ENCODE results near the gene ACE2. TPM values are rescaled to one million over a fixed set of nuclear protein-coding genes. Genes with fewer than 3 reads are reported as not detected.

Gene ACE2
- polyA plus RNA-seq, 3 donors: 51.2 to 58.0 (median 51.7) TPM

GRCh38 chrX:15594371-15594770 is 6.4 kb downstream of the ACE2 start:
- DNase-seq: no peak

GRCh38 chrX:15579778-15580747 is 20.7 kb downstream of the ACE2 start:
- no peak for DNase-seq

DNA sequence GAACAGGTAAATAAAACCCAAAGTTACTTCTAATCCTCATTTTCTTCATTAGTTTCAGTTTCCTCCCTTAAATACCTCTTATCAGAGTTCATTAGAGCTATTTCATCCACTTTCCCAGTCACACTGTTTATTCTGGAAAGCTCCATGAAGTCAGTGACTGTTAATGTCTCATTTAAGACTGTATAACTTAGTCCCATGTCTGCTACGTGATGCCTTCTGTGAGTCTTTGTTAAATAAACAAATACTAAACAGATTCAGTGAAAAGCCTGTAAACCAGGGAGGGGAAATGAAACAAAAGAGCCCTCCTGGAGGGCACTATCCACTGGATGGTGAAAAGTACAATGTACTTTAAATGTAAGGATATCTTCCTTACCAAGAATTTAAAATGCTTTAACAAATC is 24.7 kb downstream of the ACE2 start:
- DNase-seq: no peak

DNA sequence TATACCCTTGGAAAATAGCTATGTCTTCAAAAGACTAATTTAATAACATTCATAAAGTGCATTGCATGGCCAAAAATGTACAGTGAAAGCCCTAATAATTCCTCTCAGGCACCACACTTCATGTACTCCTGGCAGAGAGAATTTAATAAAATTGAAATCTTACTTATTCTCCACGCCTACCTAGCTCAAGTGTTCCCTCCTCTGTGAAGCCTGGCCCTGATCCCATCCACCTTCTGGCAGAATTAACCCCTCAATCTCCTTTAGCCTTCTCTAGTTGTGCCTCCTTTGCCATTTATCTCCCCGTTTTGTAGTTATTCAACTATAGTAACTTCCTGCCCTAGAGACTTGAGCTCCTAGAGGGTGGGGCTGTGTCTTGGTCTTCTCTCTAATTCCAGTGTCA is 26.7 kb downstream of the ACE2 start:
- DNase-seq: no peak

- no peak for DNase-seq
Measured at GRCh38 chrX:15570145-15570544, 30.6 kb downstream of the ACE2 start.

DNA sequence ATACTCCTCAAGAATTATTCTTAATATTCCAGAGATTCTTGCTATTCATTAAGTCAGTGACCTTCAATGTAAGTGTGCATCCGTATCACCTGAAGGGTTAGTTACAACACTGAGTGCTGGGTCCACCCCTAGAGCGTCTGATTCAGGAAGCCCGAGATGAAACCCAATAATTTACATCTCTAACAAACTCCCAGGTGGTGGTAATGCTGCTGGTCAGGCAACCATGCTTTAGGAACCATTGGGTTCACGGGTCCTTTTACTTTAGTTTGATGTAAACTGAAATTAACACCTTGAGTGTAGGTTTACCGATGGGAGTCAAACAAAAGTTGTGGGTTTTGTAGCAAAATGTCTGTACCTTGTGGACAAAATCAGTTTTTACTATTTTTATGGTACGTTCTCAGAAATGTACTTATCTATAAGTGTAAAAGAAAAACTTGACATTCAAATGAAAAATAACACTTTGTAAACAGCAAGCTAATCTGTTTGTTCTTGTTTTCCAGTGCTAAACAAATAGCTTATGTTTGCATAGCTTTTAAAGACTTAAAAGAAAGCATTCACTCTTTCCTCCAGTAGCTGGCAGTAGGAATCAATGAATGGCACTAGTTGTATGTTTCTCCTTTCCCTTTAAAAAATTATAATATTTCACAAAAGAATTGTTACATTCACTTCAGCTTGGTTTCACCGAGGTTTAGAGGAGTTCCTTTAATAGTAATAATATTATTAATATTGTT is 32.7 kb downstream of the ACE2 start:
- DNase-seq: no peak

GRCh38 chrX:15567267-15567666 is 33.5 kb downstream of the ACE2 start:
- no peak for DNase-seq

- no peak for DNase-seq
Measured at GRCh38 chrX:15566244-15566643, 34.5 kb downstream of the ACE2 start.

DNA sequence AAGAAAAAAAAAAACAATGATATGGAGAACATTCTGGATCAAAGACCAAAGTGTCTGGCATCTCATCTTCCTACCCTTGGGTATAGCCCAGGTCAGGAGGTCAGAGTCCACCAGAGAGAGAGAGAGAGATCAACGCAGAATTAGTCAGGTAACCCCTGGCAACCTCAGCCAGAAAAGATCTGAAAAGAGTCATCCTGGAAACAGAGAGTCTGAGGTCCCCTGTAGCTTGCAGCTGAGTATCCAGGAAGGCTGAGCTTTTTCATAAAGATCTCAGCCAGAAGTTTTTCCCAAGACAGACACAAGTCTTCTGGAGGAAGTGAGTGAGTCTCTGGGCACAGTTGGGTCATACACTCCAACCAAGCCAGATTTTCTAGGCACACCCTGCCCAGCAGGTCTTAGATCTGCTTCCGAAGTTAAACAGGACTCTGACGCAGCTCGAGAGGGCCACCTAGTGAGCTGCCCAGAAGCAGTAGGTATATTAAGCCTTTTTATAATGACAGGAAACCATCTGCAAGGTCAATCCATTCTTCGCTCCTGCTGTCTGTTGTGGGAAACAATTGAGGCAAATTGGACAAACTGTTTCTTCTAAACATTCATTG is 35.7 kb downstream of the ACE2 start:
- DNase-seq: peak; percentile 19

- no peak for DNase-seq
Measured at GRCh38 chrX:15563056-15563455, 37.7 kb downstream of the ACE2 start.

DNA sequence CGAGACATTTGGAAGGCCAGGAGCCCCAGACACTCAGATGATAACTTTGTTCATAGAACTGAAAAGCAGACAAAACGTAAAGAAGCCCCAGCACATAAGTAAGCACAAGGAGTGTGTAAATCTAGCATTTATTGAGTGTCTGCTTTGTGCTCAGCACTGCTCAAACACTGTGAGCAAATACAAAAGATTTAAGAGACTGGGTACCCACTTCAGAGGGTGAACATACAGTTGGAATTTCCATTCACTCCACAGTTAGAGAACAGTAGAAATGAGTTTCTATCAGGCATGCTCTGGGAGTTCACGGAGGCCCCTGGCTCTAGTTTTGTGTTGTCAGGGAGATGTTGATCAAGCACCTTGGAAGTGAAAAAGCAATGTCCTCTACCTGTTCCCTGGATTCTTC is 39.8 kb downstream of the ACE2 start:
- no peak for DNase-seq

GRCh38 chrX:15559227-15559626 is 41.5 kb downstream of the ACE2 start:
- no peak for DNase-seq

GRCh38 chrX:15549189-15550012 is 51.4 kb downstream of the ACE2 start:
- DNase-seq: no peak

GRCh38 chrX:15547356-15547755 is 53.4 kb downstream of the ACE2 start:
- no peak for DNase-seq

DNA sequence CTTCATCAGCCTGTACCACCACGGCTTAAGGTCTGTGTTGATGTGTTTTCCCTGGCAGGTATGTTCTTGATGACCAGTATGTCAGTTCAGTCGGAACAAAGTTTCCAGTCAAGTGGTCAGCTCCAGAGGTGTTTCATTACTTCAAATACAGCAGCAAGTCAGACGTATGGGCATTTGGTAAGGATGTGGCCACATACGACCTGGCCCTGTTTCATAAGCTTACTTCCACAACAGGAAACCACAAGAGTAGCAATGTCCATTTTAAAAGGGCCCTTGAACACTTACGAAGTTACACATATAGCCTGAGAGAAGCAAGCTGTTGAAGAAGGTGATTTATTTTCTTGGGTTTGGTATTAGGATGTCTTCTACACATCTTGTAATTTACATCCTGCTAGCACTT is 54.0 kb downstream of the ACE2 start:
- no peak for DNase-seq

DNA sequence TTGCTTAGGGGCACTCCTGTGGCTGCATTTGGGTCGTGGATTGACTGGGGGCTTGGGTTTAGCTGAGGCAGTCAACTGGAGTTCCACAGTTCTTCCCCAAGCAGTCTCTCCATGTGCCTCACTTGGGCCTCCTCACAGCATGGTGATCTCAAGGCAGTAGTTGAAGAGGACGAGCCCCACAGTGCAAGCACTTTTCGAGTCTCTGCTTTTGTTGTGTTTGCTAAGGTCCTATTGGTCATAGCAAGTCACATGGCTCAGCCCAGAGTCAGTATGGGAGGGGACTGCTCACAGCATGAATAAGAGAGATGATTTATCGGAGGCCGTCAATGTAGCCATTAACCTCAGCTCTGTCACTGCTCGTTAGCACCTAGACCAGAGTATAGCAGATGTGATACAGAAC is 70.4 kb downstream of the ACE2 start:
- DNase-seq: no peak

DNA sequence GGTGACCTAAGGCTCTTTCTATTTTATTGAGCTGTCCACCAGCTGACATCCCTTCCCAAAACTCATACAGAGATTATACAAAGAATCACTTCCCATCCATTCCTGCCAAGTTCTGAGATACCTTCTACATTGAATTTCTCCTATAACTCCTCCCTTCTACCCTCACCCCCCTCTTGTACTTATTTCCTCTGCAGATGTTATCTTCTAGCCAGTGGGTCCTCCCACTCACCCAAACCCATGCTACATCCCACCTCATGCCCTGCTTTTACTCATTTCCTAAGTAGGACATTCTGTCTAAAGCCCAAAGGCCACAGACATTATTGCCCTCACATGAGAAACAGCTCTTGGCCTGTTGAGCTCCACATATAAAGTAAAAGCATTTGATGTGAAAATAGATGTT is 71.6 kb downstream of the ACE2 start:
- DNase-seq: no peak

DNA sequence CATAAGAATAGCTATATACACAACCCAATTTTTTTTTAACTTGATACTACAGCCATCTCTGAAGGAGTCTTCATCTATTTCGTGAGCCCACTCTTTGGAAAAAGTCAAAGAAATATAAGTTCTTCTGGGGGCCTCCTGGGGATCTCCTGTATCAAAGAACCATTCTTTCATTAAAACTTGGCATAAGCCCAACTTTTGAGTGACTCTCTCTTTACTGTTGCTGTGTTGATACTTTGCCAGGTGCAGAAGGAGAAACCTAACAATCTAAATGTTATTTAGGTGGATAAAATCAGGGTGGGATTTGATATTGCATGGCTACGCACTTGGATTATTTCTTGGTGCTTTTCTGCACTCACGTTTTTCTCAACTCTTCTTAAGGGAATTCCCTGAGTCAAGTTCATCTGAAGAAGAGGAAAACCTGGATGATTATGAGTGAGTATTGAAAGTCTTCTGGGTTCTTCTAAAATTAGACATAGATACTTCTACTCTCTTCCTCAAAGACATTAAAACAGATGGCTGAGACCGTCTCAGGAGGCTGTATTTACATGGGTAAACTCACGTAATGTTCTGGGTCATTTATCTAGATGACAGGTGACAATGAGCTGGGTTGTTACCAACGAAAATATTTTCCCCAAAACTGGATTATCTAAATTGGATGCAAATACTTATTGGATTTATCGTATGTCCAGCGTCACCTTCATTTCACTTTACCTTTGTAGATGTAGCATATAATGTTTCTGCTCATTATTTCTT is 74.9 kb downstream of the ACE2 start:
- no peak for DNase-seq

- peak; percentile 11 for DNase-seq
Measured at GRCh38 chrX:15524417-15524816, 76.3 kb downstream of the ACE2 start.

DNA sequence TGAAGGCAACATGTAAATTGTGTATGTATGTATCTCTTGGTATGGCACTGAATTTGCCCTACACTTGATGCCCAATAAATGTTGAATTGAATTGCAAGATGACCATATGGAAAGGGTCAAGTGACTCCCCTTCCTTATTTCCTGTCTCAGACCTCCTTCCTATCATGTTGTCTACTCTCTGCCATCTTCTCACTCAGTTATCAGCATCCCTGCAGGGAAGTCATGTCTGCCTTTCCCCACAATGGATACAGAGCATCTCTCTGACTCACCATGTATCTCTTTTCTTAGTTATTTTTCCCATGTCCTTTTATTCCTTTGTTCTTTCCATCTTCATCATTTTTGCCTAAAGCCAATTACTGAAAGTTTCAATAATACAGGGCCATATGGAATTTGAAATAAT is 77.7 kb downstream of the ACE2 start:
- no peak for DNase-seq

DNA sequence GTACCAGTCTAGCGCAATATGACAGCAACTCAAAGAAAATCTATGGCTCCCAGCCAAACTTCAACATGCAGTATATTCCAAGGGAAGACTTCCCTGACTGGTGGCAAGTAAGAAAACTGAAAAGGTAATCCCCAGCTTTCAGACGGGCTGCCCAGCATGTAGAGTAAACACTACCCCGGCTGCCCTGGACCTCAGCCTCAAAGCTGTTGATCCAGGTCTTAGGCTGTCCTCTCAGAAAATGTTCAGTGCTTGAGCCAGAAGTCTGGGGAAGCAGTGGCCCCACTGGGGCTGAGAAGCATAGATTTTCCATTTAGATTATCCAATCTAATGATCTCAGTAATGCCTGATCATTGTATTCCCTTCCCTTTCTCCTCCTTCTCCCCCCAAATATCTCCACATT is 78.3 kb downstream of the ACE2 start:
- no peak for DNase-seq

All from renal pelvis (tissue), 4 donors.